Heart right ventricle (tissue), 16 donors: ENCODE results near the gene FANCG. TPM values are rescaled to one million over a fixed set of nuclear protein-coding genes. Genes with fewer than 3 reads are reported as not detected.

Source experiments
- ATAC-seq, 8 donors: fragments of 200-7000 bp; cut with Tn5 transposase; one replicate each; pipeline ENCODE4 v1.9.1; 2020; ENCODE audit warnings: mild to moderate bottlenecking in 8 of 8, moderate library complexity in 8 of 8, moderate number of reproducible peaks in 1 of 8
- DNase-seq, 2 donors: peaks; one replicate each; pipeline ENCODE4 v3.0.0-alpha.2; 2020
- H3K27ac ChIP-seq, 10 donors: fragments of 200-600 bp; sonication (generic) in 2 of 10; one replicate each; pipeline versions ENCODE4 v1.5.0 to v1.8.0; 2020 to 2022; ENCODE audit warnings: mild to moderate bottlenecking in 3 of 10
- H3K27me3 ChIP-seq, 7 donors: fragments of 200-600 bp; one replicate each; pipeline ENCODE4 v1.8.0; 2021 to 2022; ENCODE audit warnings: mild to moderate bottlenecking in 2 of 7
- H3K36me3 ChIP-seq, 9 donors: fragments of 200-600 bp; sonication (generic) in 1 of 9; one replicate each; pipeline versions ENCODE4 v1.5.0 to v1.8.0; 2020 to 2022; ENCODE audit warnings: mild to moderate bottlenecking in 2 of 9
- H3K4me1 ChIP-seq, 9 donors: fragments of 200-600 bp; sonication (generic) in 1 of 9; one replicate each; pipeline versions ENCODE4 v1.5.0 to v1.8.0; 2020 to 2022; ENCODE audit warnings: mild to moderate bottlenecking in 4 of 9
- H3K4me3 ChIP-seq, 10 donors: fragments of 200-600 bp; sonication (generic) in 2 of 10; one replicate each; pipeline versions ENCODE4 v1.5.0 to v1.8.0; 2020 to 2022; ENCODE audit warnings: mild to moderate bottlenecking in 7 of 10, moderate library complexity in 2 of 10
- H3K9me3 ChIP-seq, 11 donors: fragments of 200-600 bp in 10 of 11; sonication (generic) in 2 of 11; one replicate each; pipeline versions ENCODE4 v1.5.0 to v1.8.0; 2013 to 2022; ENCODE audit warnings: mild to moderate bottlenecking in 2 of 11, control low read depth in 1 of 11, moderate library complexity in 1 of 11
- WGBS, 2 donors: extraction: QIAGEN DNeasy Blood & Tissue Kit; methylation state at CpG; one replicate each; pipeline ENCODE4 v1.1.7; 2013; ENCODE audit warnings: inconsistent platforms in 1 of 2; 5-methylcytosine and 5-hydroxymethylcytosine counted together
- intact Hi-C, 10 donors: fragments of 100-400 bp; cut with DNase I; formaldehyde crosslinking; loops; one replicate each; pipeline versions ENCODE4 v1.11.1 to v1.14.2; 2022
- polyA plus RNA-seq, 2 donors: library from polyadenylated mRNA; stranded (reverse); fragments of 200-250 nt; gene quantifications; one replicate each; pipeline ENCODE4 v1.2.3, GENCODE V29; 2013
- total RNA-seq, 10 donors: library from RNA; stranded (reverse); fragmentation: NEBNext Ultra II Directional in 3 of 10; extraction: Animal tissue kit (Norgen Biotek cat#: 25700) in 3 of 10; gene quantifications; one replicate each; pipeline versions ENCODE4 v1.2.1 to v1.2.4, GENCODE V29; 2021 to 2023
- TF ChIP-seq, protein P1 (sequence below), 9 donors: fragments of 200-600 bp; sonication (generic) in 2 of 9; IDR thresholded peaks; one replicate each; pipeline versions ENCODE4 v1.5.0 to v1.8.0; 2021 to 2022; ENCODE audit warnings: antibody characterized with exemption in 9 of 9, mild to moderate bottlenecking in 5 of 9, moderate library complexity in 1 of 9
- donor health status: Arrhythmogenic right ventricular cardiomyopathy.
- donor health status: ischemic (EF 13 %, LVEDD 7.1; RV severe dilation, severe dysfunction).
- donor health status: healthy with polysubstance abuse.
- donor health status: DM: no; HTN: yes; CAD: no.
- donor health status: DM: no; HTN: no; CAD: no.
- donor health status: ischemic (EF 25% LVEDD 6.9; RV normal size, moderate dysfunction).
- donor health status: ischemic (EF 25% LVEDD 5.7; RV mildly dilated, moderate dysfunction).
- donor health status: healthy.
- donor health status: DM: yes; HTN: yes; CAD: no.
- donor health status: Ischemic cardiomyopathy.
- donor health status: ischemic (EF 35%, LVEDD 5.7; RV mildly dilated, moderate dysfunction).
- donor health status: nonischemic (EF 11% LVEDD 7.7; RV severe dilation, severe dysfunction).
- donor health status: DM: yes; HTN: yes; CAD: no.
- donor health status: PGD.
- donor health status: ischemic (EF 29% LVEDD 5.4; RV normal size, mild dysfunction).
- donor health status: nonischemic (EF 23%, LVEDD 6.1; RV moderate dilation, normal function).

FANCG gene
- total and polyA plus RNA-seq, 12 donors: 2.6 to 9.8 (median 4.5) TPM

DNA sequence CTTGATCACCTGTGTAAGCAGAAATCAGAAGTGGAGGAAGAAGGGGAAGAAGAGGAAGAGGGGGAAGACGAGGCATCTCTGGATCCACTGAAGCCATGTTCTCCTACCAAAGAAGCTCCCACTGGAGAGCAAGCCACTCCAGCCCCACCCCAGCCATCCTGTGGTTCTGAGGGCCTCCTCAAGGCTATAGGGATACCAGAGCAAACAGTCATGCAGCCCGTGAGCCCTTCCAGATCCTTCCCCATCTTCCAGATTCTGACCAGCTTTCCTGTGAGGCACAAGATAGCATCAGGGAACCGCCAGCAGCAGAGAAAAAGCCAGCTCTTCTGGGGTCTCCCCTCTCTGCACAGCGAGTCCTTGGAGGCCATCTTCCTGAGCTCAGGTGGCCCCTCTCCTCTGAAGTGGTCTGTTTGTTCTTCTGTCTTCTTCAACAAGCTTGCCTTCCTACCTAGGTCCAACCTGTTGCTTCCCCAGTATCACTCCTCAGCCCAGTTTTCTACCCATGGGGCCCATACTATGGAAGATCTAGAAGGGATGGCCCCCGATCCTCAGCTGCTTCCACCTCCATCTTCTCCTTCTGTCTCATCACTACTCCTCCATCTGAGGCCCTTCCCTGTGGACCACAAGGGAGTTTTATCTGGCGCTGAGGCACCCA, 36.7 kb downstream of the FANCG start:
- WGBS, 2 donors: 91 to 92% methylated on average over 6 of the region's 6 CpGs
- intact Hi-C loops: loop anchor here in 2 of 10 donors (10.0 kb wide), 1 partner anchor 138 kb away; no protein-coding TSS in a partner anchor
- H3K4me3 ChIP-seq: no peak overlapping the region
- no peaks in the 10 kb centered on the region for H3K27me3 ChIP-seq
- peaks cover 0 to 6% (median 0%) of the 10 kb centered on the region in 9 donors for H3K4me1 ChIP-seq
- no peaks in the 10 kb centered on the region for H3K9me3 ChIP-seq
- H3K36me3 ChIP-seq: peaks cover 0 to 89% (median 12%) of the 10 kb centered on the region in 9 donors
- ATAC-seq: no peak
- no peak for DNase-seq
- TF ChIP-seq, protein P1, sequence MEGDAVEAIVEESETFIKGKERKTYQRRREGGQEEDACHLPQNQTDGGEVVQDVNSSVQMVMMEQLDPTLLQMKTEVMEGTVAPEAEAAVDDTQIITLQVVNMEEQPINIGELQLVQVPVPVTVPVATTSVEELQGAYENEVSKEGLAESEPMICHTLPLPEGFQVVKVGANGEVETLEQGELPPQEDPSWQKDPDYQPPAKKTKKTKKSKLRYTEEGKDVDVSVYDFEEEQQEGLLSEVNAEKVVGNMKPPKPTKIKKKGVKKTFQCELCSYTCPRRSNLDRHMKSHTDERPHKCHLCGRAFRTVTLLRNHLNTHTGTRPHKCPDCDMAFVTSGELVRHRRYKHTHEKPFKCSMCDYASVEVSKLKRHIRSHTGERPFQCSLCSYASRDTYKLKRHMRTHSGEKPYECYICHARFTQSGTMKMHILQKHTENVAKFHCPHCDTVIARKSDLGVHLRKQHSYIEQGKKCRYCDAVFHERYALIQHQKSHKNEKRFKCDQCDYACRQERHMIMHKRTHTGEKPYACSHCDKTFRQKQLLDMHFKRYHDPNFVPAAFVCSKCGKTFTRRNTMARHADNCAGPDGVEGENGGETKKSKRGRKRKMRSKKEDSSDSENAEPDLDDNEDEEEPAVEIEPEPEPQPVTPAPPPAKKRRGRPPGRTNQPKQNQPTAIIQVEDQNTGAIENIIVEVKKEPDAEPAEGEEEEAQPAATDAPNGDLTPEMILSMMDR (IDR thresholded peaks at IDR 0.05): no peak
- H3K27ac ChIP-seq: no peak overlapping the region

DNA sequence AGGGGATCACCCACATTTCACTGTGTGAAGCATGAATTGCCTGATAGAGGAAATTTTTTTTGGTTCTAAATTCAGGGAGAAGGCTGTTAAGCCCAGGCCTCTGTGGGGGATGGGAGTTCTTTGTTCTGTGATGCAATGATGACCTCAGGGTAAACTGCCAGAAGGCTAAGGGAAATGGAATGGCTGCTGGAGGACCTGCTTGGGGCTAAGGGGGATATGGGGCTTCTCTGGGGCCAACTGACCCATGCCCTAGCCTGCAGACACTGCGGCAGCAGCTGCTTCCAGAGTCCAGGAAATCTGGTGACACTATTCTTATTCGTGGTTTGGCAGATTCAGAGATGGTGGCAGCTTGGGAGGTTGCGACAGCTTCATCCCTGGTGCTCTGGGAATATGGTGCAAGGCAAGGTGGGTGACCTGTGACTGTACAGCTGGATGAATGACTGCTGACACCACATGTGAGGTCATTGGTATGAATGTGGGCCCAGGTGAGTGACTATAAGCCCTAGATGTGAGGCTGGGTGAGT, 37.6 kb downstream of the FANCG start:
- Histone ChIP-seq H3K9me3 (no peaks in the 10 kb centered on the region), H3K4me1 (peaks cover 0 to 6% (median 0%) of the 10 kb centered on the region in 9 donors), H3K36me3 (peaks cover 0 to 83% (median 7%) of the 10 kb centered on the region in 9 donors), H3K27me3 (no peaks in the 10 kb centered on the region), H3K27ac (no peak overlapping the region), H3K4me3 (no peak overlapping the region)
- ATAC-seq (peak in 1 of 8 donors; percentile 14), DNase-seq (no peak)
- intact Hi-C loops: loop anchor here in 2 of 10 donors (10.0 kb wide), 1 partner anchor 137 kb away; no protein-coding TSS in a partner anchor
- TF ChIP-seq, protein P1 (IDR thresholded peaks at IDR 0.05): no peak
- WGBS, 2 donors: 83 to 86% methylated on average over 3 of the region's 3 CpGs

DNA sequence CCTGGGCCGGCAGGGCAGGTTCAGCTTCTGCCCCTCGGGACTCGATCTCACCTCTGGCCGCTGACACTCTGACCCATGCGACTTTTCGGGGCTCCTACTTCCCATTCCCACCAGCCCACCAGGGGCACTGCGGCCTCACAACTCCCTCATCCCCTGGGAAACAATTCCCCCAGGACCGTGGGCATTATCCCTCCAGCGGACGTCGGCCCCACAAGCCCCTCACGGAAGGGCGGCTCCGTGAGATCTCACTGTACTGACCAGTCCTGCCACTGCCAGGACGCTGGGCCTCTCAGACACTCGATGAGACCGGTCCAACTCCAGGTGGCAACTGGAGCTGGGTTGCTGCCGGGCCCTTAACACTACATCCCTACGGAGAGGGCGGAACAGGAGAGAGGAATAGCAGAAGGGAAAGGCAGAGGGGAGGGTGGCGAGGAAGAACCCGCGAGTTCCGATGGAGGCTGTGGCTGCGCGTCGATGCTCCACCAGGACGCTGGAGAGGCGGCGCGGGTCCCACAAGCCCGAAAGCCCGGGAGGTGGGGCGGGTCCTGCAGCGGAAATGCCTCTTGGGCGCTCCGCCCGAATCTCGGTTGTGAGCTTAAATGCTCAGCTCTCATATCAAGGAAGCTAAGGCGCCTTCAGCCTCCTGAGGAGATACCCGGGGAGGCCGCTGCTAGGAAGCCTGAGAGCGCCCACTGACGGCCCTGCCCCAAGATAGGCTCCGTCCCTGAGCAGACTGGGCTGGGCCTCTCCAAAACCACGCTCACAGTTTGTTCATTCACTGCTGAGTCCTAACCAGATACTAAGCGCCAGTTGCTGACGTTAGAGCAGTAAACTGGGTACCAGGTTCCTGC, 43.7 kb downstream of the FANCG start:
- DNase-seq (peak; percentile 46 to 73), ATAC-seq (peak; percentile 52 to 83 (median 80))
- H3K27me3 ChIP-seq: no peaks in the 10 kb centered on the region
- no peaks in the 10 kb centered on the region for H3K9me3 ChIP-seq
- intact Hi-C loops: no loop called here
- TF ChIP-seq, protein P1 (IDR thresholded peaks at IDR 0.05): peak in 1 of 9 donors; percentile 12
- WGBS, 2 donors: 31 to 48% methylated on average over 48 of the region's 48 CpGs
- peak overlapping the region in 6 of 10 donors; percentile 1 to 67 (median 37) for H3K27ac ChIP-seq
- H3K36me3 ChIP-seq: peaks cover 0 to 66% (median 6%) of the 10 kb centered on the region in 9 donors
- peaks cover 0 to 10% (median 0%) of the 10 kb centered on the region in 9 donors for H3K4me1 ChIP-seq
- peak overlapping the region in 9 of 10 donors; percentile 18 to 48 (median 41) for H3K4me3 ChIP-seq

DNA sequence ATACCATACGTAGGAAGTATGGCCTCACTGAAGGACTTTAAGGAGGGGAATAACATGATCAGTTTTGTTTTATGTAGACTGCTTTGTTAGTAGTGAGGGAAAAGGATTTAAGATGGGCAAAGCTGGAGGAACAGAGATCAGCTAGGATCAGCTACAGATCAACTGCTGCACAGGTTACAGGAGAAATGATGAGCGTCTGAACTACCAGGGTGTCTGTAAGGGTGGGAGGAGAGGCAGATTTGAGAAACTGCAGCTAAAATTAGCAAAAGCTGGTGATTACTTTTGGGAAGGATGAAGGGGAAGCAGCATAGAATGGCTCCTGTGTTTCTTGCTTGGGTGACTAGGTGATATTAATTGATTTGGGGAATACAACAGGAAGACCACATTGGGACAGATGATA, 46.6 kb downstream of the FANCG start:
- no peak for ATAC-seq
- Histone ChIP-seq H3K4me1 (peaks cover 0 to 21% (median 4%) of the 10 kb centered on the region in 9 donors), H3K27ac (no peak overlapping the region), H3K36me3 (peaks cover 0 to 54% (median 6%) of the 10 kb centered on the region in 9 donors), H3K4me3 (no peak overlapping the region), H3K27me3 (no peaks in the 10 kb centered on the region), H3K9me3 (no peaks in the 10 kb centered on the region)
- intact Hi-C loops: no loop called here
- TF ChIP-seq, protein P1 (IDR thresholded peaks at IDR 0.05): no peak
- no peak for DNase-seq
- WGBS, 2 donors: 91 to 92% methylated on average over 2 of the region's 2 CpGs
